WTC11 (cell line): Measurements from ENCODE around the gene SLC22A4. TPM values are rescaled to one million over a fixed set of nuclear protein-coding genes. Genes with fewer than 3 reads are reported as not detected.
A peak's percentile ranks its signal among the peaks of the same experiment; 100 is the strongest.

Experiments
- ATF1 ChIP-seq: sonication (generic); formaldehyde crosslinking; IDR thresholded peaks from 2 replicates; pipeline ENCODE4 v1.8.1; 2023; ENCODE audit warnings: mild to moderate bottlenecking, moderate library complexity, missing genetic modification reagents
- ATF3 ChIP-seq: sonication (generic); formaldehyde crosslinking; conservative IDR thresholded peaks from 2 replicates; pipeline ENCODE4 v1.8.1; 2022; ENCODE audit warnings: mild to moderate bottlenecking, missing genetic modification reagents
- CREB1 ChIP-seq: sonication (generic); formaldehyde crosslinking; IDR thresholded peaks from 2 replicates; pipeline ENCODE4 v1.8.0; 2023; ENCODE audit warnings: mild to moderate bottlenecking, missing genetic modification reagents
- CTCF ChIP-seq: fragments of 200-600 bp; IDR thresholded peaks from 2 replicates; pipeline ENCODE4 v1.8.0; 2022; ENCODE audit warnings: antibody characterized with exemption
- E2F4 ChIP-seq: sonication (generic); formaldehyde crosslinking; IDR thresholded peaks from 2 replicates; pipeline ENCODE4 v1.8.1; 2022; ENCODE audit warnings: low read depth, mild to moderate bottlenecking, moderate library complexity, missing genetic modification reagents, borderline replicate concordance
- FOXJ3 ChIP-seq: sonication (generic); formaldehyde crosslinking; IDR thresholded peaks from 2 replicates; pipeline ENCODE4 v1.9.0; 2021; ENCODE audit warnings: missing genetic modification reagents, mild to moderate bottlenecking, borderline replicate concordance
- FOXP1 ChIP-seq: sonication (generic); formaldehyde crosslinking; IDR thresholded peaks from 2 replicates; pipeline ENCODE4 v1.8.0; 2022; ENCODE audit warnings: missing genetic modification reagents, mild to moderate bottlenecking, moderate library complexity, borderline replicate concordance
- FOXP4 ChIP-seq: sonication (generic); formaldehyde crosslinking; IDR thresholded peaks from 2 replicates; pipeline ENCODE4 v1.8.0; 2022; ENCODE audit warnings: mild to moderate bottlenecking, missing genetic modification reagents
- JUN ChIP-seq: sonication (generic); formaldehyde crosslinking; IDR thresholded peaks from 2 replicates; pipeline ENCODE4 v1.8.0; 2023; ENCODE audit warnings: mild to moderate bottlenecking, missing genetic modification reagents
- PRDM15 ChIP-seq: sonication (generic); formaldehyde crosslinking; IDR thresholded peaks from 2 replicates; pipeline ENCODE4 v1.8.0; 2022; ENCODE audit warnings: missing genetic modification reagents
- PRRX2 ChIP-seq: fragments of 250-450 bp; sonication (Bioruptor Pico); IDR thresholded peaks from 2 replicates; pipeline ENCODE4 v1.8.0; 2021; ENCODE audit warnings: mild to moderate bottlenecking
- SMAD3 ChIP-seq: sonication (generic); formaldehyde crosslinking; IDR thresholded peaks from 2 replicates; pipeline ENCODE4 v1.8.0; 2022; ENCODE audit warnings: missing genetic modification reagents, mild to moderate bottlenecking, borderline replicate concordance
- TEAD1 ChIP-seq: sonication (generic); formaldehyde crosslinking; IDR thresholded peaks from 2 replicates; pipeline ENCODE4 v1.8.0; 2022; ENCODE audit warnings: mild to moderate bottlenecking, missing genetic modification reagents
- TEAD4 ChIP-seq: sonication (generic); formaldehyde crosslinking; IDR thresholded peaks from 2 replicates; pipeline ENCODE4 v1.8.0; 2022; ENCODE audit warnings: mild to moderate bottlenecking, missing genetic modification reagents
- USF2 ChIP-seq: sonication (generic); formaldehyde crosslinking; IDR thresholded peaks from 2 replicates; pipeline ENCODE4 v1.8.1; 2023; ENCODE audit warnings: mild to moderate bottlenecking, missing genetic modification reagents, moderate library complexity
- ZNF219 ChIP-seq: sonication (generic); formaldehyde crosslinking; IDR thresholded peaks from 2 replicates; pipeline ENCODE4 v1.8.0; 2023; ENCODE audit warnings: missing genetic modification reagents, mild to moderate bottlenecking, borderline replicate concordance
- ZNF263 ChIP-seq: sonication (generic); formaldehyde crosslinking; IDR thresholded peaks from 2 replicates; pipeline ENCODE4 v1.8.1; 2022; ENCODE audit warnings: low read depth, mild to moderate bottlenecking, moderate library complexity, missing genetic modification reagents
- total RNA-seq: library from RNA; stranded (reverse); gene quantifications from 3 replicates; pipeline ENCODE4 v1.2.3, GENCODE V29; 2021
- TF ChIP-seq, protein P1 (sequence below): fragments of 250-450 bp; sonication (Bioruptor Pico); IDR thresholded peaks from 2 replicates; pipeline ENCODE4 v1.9.0; 2021; ENCODE audit warnings: mild to moderate bottlenecking, borderline replicate concordance
- TF ChIP-seq, protein P2 (sequence below): fragments of 250-450 bp; sonication (Bioruptor Pico); IDR thresholded peaks from 2 replicates; pipeline ENCODE4 v1.9.0; 2021; ENCODE audit warnings: mild to moderate bottlenecking
- TF ChIP-seq, protein P3 (sequence below): fragments of 250-450 bp; sonication (Bioruptor Pico); IDR thresholded peaks from 2 replicates; pipeline ENCODE4 v1.9.0; 2021; ENCODE audit warnings: moderate library complexity, mild to moderate bottlenecking, inconsistent platforms, borderline replicate concordance

Gene SLC22A4
- total RNA-seq, 1 experiment from 2014 or later: 0.35 TPM

DNA sequence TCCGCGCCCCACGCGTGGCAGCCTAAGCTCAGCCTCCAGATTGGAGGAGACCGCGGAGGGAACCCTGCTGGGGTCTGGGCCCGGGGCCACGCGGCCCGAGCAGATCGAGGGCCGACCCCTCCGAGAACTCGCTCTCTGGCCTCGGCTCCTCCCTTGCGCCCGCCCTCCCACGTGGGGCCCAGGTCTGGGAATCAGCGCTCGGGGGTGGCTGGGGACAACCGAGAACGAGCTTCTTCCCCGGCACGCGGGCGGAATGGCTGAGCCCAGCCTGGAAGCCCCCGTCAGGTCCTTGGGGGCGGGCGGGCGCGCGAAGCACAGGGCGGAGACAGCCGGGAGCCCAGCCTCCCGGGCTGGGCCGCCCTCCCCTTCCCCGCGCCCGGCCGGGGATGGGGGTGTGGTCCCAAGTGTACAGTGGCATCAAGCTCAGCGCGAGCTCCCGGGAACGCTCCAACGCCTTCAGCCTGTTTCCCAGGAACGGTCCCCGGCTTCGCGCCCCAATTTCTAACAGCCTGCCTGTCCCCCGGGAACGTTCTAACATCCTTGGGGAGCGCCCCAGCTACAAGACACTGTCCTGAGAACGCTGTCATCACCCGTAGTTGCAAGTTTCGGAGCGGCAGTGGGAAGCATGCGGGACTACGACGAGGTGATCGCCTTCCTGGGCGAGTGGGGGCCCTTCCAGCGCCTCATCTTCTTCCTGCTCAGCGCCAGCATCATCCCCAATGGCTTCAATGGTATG, at the start of gene SLC22A4 (continued):
- TF ChIP-seq CREB1 (CRISPR knock-in tag): no peak
- TF ChIP-seq ATF1 (CRISPR knock-in tag): no peak
- TF ChIP-seq FOXP1: peak; percentile 52; the same call in 1 of the 2 replicates
- TF ChIP-seq FOXP4 (CRISPR knock-in tag): no peak
- TF ChIP-seq TEAD1 (CRISPR knock-in tag): peak; percentile 24; the same call in 1 of the 2 replicates
- no peak for TF ChIP-seq FOXJ3 (CRISPR knock-in tag)
- TF ChIP-seq SMAD3 (CRISPR knock-in tag): no peak
- TF ChIP-seq ZNF219 (CRISPR knock-in tag): no peak
- peak; percentile 5; the same call in 1 of the 2 replicates for TF ChIP-seq JUN (CRISPR knock-in tag)
- TF ChIP-seq, protein P1, sequence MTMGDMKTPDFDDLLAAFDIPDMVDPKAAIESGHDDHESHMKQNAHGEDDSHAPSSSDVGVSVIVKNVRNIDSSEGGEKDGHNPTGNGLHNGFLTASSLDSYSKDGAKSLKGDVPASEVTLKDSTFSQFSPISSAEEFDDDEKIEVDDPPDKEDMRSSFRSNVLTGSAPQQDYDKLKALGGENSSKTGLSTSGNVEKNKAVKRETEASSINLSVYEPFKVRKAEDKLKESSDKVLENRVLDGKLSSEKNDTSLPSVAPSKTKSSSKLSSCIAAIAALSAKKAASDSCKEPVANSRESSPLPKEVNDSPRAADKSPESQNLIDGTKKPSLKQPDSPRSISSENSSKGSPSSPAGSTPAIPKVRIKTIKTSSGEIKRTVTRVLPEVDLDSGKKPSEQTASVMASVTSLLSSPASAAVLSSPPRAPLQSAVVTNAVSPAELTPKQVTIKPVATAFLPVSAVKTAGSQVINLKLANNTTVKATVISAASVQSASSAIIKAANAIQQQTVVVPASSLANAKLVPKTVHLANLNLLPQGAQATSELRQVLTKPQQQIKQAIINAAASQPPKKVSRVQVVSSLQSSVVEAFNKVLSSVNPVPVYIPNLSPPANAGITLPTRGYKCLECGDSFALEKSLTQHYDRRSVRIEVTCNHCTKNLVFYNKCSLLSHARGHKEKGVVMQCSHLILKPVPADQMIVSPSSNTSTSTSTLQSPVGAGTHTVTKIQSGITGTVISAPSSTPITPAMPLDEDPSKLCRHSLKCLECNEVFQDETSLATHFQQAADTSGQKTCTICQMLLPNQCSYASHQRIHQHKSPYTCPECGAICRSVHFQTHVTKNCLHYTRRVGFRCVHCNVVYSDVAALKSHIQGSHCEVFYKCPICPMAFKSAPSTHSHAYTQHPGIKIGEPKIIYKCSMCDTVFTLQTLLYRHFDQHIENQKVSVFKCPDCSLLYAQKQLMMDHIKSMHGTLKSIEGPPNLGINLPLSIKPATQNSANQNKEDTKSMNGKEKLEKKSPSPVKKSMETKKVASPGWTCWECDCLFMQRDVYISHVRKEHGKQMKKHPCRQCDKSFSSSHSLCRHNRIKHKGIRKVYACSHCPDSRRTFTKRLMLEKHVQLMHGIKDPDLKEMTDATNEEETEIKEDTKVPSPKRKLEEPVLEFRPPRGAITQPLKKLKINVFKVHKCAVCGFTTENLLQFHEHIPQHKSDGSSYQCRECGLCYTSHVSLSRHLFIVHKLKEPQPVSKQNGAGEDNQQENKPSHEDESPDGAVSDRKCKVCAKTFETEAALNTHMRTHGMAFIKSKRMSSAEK (CRISPR knock-in tag): no peak
- TF ChIP-seq CTCF: no peak
- TF ChIP-seq USF2 (CRISPR knock-in tag): peak; percentile 80
- no peak for TF ChIP-seq ATF3 (CRISPR knock-in tag)
- TF ChIP-seq, protein P2, sequence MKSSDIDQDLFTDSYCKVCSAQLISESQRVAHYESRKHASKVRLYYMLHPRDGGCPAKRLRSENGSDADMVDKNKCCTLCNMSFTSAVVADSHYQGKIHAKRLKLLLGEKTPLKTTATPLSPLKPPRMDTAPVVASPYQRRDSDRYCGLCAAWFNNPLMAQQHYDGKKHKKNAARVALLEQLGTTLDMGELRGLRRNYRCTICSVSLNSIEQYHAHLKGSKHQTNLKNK: no peak
- no peak for TF ChIP-seq ZNF263 (CRISPR knock-in tag)
- no peak for TF ChIP-seq PRRX2
- TF ChIP-seq PRDM15 (CRISPR knock-in tag): no peak
- no peak for TF ChIP-seq TEAD4 (CRISPR knock-in tag)
- 0 out of 2 replicates have a peak, but pooled peaks have one; percentile 59 for TF ChIP-seq E2F4 (CRISPR knock-in tag)
- TF ChIP-seq, protein P3, sequence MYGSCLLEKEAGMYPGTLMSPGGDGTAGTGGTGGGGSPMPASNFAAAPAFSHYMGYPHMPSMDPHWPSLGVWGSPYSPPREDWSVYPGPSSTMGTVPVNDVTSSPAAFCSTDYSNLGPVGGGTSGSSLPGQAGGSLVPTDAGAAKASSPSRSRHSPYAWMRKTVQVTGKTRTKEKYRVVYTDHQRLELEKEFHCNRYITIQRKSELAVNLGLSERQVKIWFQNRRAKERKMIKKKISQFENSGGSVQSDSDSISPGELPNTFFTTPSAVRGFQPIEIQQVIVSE (CRISPR knock-in tag): no peak
